Transverse colon (tissue), 4 donors: ENCODE results near the gene HOPX.

Experiments
- EP300 ChIP-seq: sonication (generic); formaldehyde crosslinking; IDR thresholded peaks from one replicate; pipeline ENCODE4 v1.6.1; 2017; ENCODE audit warnings: antibody characterized with exemption, low read depth
- POLR2A ChIP-seq: fragments of 450-650 bp; IDR thresholded peaks from one replicate; pipeline ENCODE4 v1.6.1; 2016; ENCODE audit warnings: antibody characterized with exemption, mild to moderate bottlenecking, moderate library complexity
- POLR2AphosphoS5 ChIP-seq, 3 donors: sonication (generic); formaldehyde crosslinking; IDR thresholded peaks; one replicate each; pipeline ENCODE4 v1.6.1; 2016; ENCODE audit warnings: antibody characterized with exemption in 3 of 3
- TF ChIP-seq, protein P1 (sequence below), 5 experiments: fragments of 200-600 bp in 3 of 5; fragments of 450-650 bp in 2 of 5; sonication (generic) in 3 of 5; IDR thresholded peaks; 1 replicate in 2 of 5; 2 replicates in 3 of 5; pipeline ENCODE4 v1.5.1; 2016 to 2017; ENCODE audit warnings: antibody characterized with exemption in 5 of 5, inconsistent platforms in 3 of 5, mild to moderate bottlenecking in 2 of 5, moderate library complexity in 1 of 5

DNA sequence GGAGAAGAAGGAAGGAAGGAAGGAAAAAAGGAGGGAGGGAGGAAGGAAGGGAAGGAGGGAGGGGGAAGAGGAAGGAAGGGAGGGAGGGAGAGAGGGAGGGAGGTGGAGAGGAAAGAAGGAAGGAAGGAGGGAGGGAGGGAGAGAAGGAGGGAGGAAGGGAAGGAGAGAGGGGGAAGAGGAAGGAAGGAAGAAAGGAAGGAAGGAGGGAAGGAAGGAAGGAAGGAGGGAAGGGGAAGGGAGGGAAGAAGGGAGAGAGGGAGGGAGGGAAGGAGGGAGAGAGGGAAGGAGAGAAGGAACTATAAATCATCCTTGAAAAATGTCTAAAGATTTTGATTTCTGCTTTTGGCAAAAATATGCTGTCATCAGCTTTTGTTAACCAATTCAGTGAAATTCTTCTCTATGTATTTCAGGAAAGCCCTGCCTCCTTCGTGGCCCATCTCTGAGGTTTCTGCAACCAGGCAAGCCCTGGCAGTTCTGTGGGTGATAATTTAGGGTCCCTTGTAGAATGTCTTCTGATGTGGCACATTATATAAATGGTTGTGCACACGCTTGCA lies 7.1 kb upstream of the HOPX start:
- TF ChIP-seq, protein P1, sequence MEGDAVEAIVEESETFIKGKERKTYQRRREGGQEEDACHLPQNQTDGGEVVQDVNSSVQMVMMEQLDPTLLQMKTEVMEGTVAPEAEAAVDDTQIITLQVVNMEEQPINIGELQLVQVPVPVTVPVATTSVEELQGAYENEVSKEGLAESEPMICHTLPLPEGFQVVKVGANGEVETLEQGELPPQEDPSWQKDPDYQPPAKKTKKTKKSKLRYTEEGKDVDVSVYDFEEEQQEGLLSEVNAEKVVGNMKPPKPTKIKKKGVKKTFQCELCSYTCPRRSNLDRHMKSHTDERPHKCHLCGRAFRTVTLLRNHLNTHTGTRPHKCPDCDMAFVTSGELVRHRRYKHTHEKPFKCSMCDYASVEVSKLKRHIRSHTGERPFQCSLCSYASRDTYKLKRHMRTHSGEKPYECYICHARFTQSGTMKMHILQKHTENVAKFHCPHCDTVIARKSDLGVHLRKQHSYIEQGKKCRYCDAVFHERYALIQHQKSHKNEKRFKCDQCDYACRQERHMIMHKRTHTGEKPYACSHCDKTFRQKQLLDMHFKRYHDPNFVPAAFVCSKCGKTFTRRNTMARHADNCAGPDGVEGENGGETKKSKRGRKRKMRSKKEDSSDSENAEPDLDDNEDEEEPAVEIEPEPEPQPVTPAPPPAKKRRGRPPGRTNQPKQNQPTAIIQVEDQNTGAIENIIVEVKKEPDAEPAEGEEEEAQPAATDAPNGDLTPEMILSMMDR (IDR thresholded peaks at IDR 0.05): no peak
- TF ChIP-seq EP300 (no peak), POLR2A (no peak), POLR2AphosphoS5 (IDR thresholded peaks at IDR 0.05) (no peak)
